ENCODE measurements around the gene TSN.

The TSN gene

GRCh38 chr2:121722479-121722878 is 33.0 kb upstream of the TSN start:
- Histone ChIP-seq H3K4me2 (ENCODE audit: low read length) (no peak overlapping the region), H3K36me3 (ENCODE audit: control insufficient read depth, low read length) (peaks cover 15% of the 10 kb centered on the region), H3K4me1 (ENCODE audit: control insufficient read depth, low read length) (no peaks in the 10 kb centered on the region; the same call in 1 of the 2 replicates), H3K27me3 (ENCODE audit: control insufficient read depth, low read length) (no peaks in the 10 kb centered on the region), H4K20me1 (ENCODE audit: control insufficient read depth, insufficient read depth, low read depth, low read length) (peaks cover 4% of the 10 kb centered on the region; the same call in 1 of the 2 replicates), H3K79me2 (ENCODE audit: control insufficient read depth, low read length) (no peaks in the 10 kb centered on the region), H3F3A (ENCODE audit: control insufficient read depth, insufficient read depth) (peaks cover 18% of the 10 kb centered on the region), H3K4me3 (ENCODE audit: low read length) (no peak overlapping the region), H3K27ac (ENCODE audit: low read depth, low read length) (no peak overlapping the region), H3K9me2 (replicated peaks; ENCODE audit: control insufficient read depth, low read length) (no peaks in the 10 kb centered on the region), H3K9me3 (ENCODE audit: control insufficient read depth, insufficient read depth, low read length) (no peaks in the 10 kb centered on the region)
- no peak for TF ChIP-seq CTCF (IDR thresholded peaks at IDR 0.05; ENCODE audit: low read depth, low read length, poor library complexity, severe bottlenecking)
- no peak for TF ChIP-seq EZH2phosphoT487 (IDR thresholded peaks at IDR 0.05; ENCODE audit: borderline replicate concordance, low read length)

DNA sequence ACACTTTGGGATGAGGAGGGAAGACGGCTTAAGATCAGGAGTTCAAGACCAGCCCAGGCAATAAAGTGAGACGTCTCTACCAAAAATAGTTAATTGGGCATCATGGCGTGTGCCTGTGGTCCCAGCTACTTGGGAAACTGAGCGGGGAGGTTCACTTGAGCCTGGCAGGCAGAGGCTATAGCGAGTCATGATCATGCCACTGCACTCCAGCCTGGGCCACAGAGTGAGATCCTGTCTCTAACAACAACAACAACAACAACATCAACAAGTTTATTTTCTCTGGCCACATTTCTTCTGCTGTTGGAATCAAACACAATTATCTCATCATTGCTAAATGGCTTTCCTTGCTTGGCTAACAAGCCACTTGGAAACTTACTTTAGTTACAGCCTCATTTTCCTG is 32.1 kb upstream of the TSN start:
- no peaks in the 10 kb centered on the region for H3K79me2 ChIP-seq (ENCODE audit: control insufficient read depth, low read length)
- no peak overlapping the region for H3K27ac ChIP-seq (ENCODE audit: low read depth, low read length)
- TF ChIP-seq CTCF (IDR thresholded peaks at IDR 0.05; ENCODE audit: low read depth, low read length, poor library complexity, severe bottlenecking) (no peak), EZH2phosphoT487 (IDR thresholded peaks at IDR 0.05; ENCODE audit: borderline replicate concordance, low read length) (no peak)
- H3K36me3 ChIP-seq (ENCODE audit: control insufficient read depth, low read length) = peaks cover 23% of the 10 kb centered on the region
- peaks cover 4% of the 10 kb centered on the region; the same call in 1 of the 2 replicates for H4K20me1 ChIP-seq (ENCODE audit: control insufficient read depth, insufficient read depth, low read depth, low read length)
- H3K27me3 ChIP-seq (ENCODE audit: control insufficient read depth, low read length) = no peaks in the 10 kb centered on the region
- peaks cover 27% of the 10 kb centered on the region for H3F3A ChIP-seq (ENCODE audit: control insufficient read depth, insufficient read depth)
- no peak overlapping the region for H3K4me2 ChIP-seq (ENCODE audit: low read length)
- no peaks in the 10 kb centered on the region for H3K9me2 ChIP-seq (replicated peaks; ENCODE audit: control insufficient read depth, low read length)
- no peaks in the 10 kb centered on the region; the same call in 1 of the 2 replicates for H3K4me1 ChIP-seq (ENCODE audit: control insufficient read depth, low read length)
- H3K4me3 ChIP-seq (ENCODE audit: low read length) = no peak overlapping the region
- H3K9me3 ChIP-seq (ENCODE audit: control insufficient read depth, insufficient read depth, low read length) = no peaks in the 10 kb centered on the region

GRCh38 chr2:121727332-121727731 is 28.1 kb upstream of the TSN start:
- Histone ChIP-seq H3K79me2 (ENCODE audit: control insufficient read depth, low read length) (peaks cover 14% of the 10 kb centered on the region), H4K20me1 (ENCODE audit: control insufficient read depth, insufficient read depth, low read depth, low read length) (peaks cover 5% of the 10 kb centered on the region; the same call in 1 of the 2 replicates), H3K9me2 (replicated peaks; ENCODE audit: control insufficient read depth, low read length) (no peaks in the 10 kb centered on the region), H3F3A (ENCODE audit: control insufficient read depth, insufficient read depth) (peaks cover 30% of the 10 kb centered on the region), H3K4me1 (ENCODE audit: control insufficient read depth, low read length) (no peaks in the 10 kb centered on the region), H3K27me3 (ENCODE audit: control insufficient read depth, low read length) (no peaks in the 10 kb centered on the region), H3K36me3 (ENCODE audit: control insufficient read depth, low read length) (peaks cover 60% of the 10 kb centered on the region), H3K4me3 (ENCODE audit: low read length) (no peak overlapping the region), H3K4me2 (ENCODE audit: low read length) (no peak overlapping the region), H3K27ac (ENCODE audit: low read depth, low read length) (no peak overlapping the region), H3K9me3 (ENCODE audit: control insufficient read depth, insufficient read depth, low read length) (no peaks in the 10 kb centered on the region)
- TF ChIP-seq CTCF (IDR thresholded peaks at IDR 0.05; ENCODE audit: low read depth, low read length, poor library complexity, severe bottlenecking) = no peak
- no peak for TF ChIP-seq EZH2phosphoT487 (IDR thresholded peaks at IDR 0.05; ENCODE audit: borderline replicate concordance, low read length)

Data from DOHH2 (cell line).